HCT116 (cell line): ENCODE results near the gene TSHZ1. TPM values are rescaled to one million over a fixed set of nuclear protein-coding genes. Genes with fewer than 3 reads are reported as not detected.

Source experiments
- ATAC-seq: fragments of 200-7000 bp; cut with Tn5 transposase; 2 replicates; pipeline ENCODE4 v1.9.1; 2020; ENCODE audit warnings: mild to moderate bottlenecking, moderate library complexity
- BruUV-seq: library from RNA; stranded (reverse); fragments of 400-500 nt; replicated peaks from 2 replicates; lab custom pipeline; 2021; lab: Mats Ljungman, UMichigan
- CTCF ChIA-PET: fragments of 300-600 bp; sonication (Branson Sonifier 250); formaldehyde crosslinking; loops from one replicate; lab custom pipeline; 2021; ENCODE audit warnings: antibody characterized with exemption; lab: Charles Lee
- POLR2A ChIA-PET: fragments of 300-600, 350-600 bp; sonication (Branson Sonifier 250); formaldehyde crosslinking; loops from one replicate; lab custom pipeline; 2021; ENCODE audit warnings: antibody characterized with exemption; lab: Charles Lee
- RAD21 ChIA-PET, 2 experiments: fragments of 300-600 bp; sonication (Branson Sonifier 250); formaldehyde crosslinking; loops; one replicate each; lab custom pipeline; 2023; ENCODE audit warnings: low total read pairs in 2 of 2; ENCODE audit not compliant: uncharacterized antibody in 2 of 2, unreplicated experiment in 2 of 2, low non-redundant PET in 1 of 2; lab: Charles Lee
- DNase-seq: peaks from one replicate; pipeline ENCODE4 v3.0.0-alpha.2; 2010; ENCODE audit warnings: low read depth, low spot score
- H2AFZ ChIP-seq: fragments of 200-600 bp; shearing (Covaris generic), sonication (generic); 2 replicates; pipeline ENCODE4 v1.6.1; 2017; ENCODE audit warnings: low read depth, mixed run types, mixed read lengths, antibody characterized with exemption, low read length; ENCODE audit not compliant: poor library complexity, severe bottlenecking
- H3K27ac ChIP-seq: 2 replicates; pipeline ENCODE4 v1.5.1; 2012; ENCODE audit warnings: low read depth, low read length
- H3K27me3 ChIP-seq: fragments of 200-600 bp; sonication (generic); 2 replicates; pipeline ENCODE4 v1.6.1; 2016; ENCODE audit warnings: mixed run types, low read length, mixed read lengths; ENCODE audit not compliant: insufficient read depth
- H3K36me3 ChIP-seq, 2 experiments: fragments of 200-500 bp in 1 of 2; fragments of 200-600 bp in 1 of 2; sonication (Bioruptor generic) in 1 of 2; sonication (generic) in 1 of 2; 2 replicates each; pipeline versions ENCODE4 v1.5.1 to v1.6.1; 2014 to 2016; ENCODE audit warnings: low read length in 2 of 2, inconsistent platforms in 1 of 2, mixed read lengths in 1 of 2, mixed run types in 1 of 2; ENCODE audit not compliant: insufficient read depth in 2 of 2, control insufficient read depth in 1 of 2
- H3K4me1 ChIP-seq, 2 experiments: fragments of 200-600 bp in 1 of 2; sonication (generic) in 1 of 2; 2 replicates each; pipeline versions ENCODE4 v1.5.1 to v1.6.1; 2012 to 2017; ENCODE audit warnings: low read length in 2 of 2, inconsistent platforms in 1 of 2, mild to moderate bottlenecking in 1 of 2, mixed read lengths in 1 of 2, mixed run types in 1 of 2, moderate library complexity in 1 of 2; ENCODE audit not compliant: insufficient read depth in 2 of 2, control insufficient read depth in 1 of 2
- H3K4me2 ChIP-seq: fragments of 200-600 bp; sonication (generic); 2 replicates; pipeline ENCODE4 v1.6.1; 2017; ENCODE audit warnings: mixed run types, low read length, mixed read lengths
- H3K4me3 ChIP-seq, 2 experiments: fragments of 200-600 bp in 1 of 2; sonication (generic) in 1 of 2; replicated peaks in 1 of 2; 2 replicates each; pipeline ENCODE4 v1.5.1; 2011 to 2016; ENCODE audit warnings: low read length in 2 of 2, control low read depth in 1 of 2, low read depth in 1 of 2, mild to moderate bottlenecking in 1 of 2, mixed read lengths in 1 of 2, mixed run types in 1 of 2
- H3K79me2 ChIP-seq: fragments of 200-600 bp; sonication (generic); 2 replicates; pipeline ENCODE4 v1.6.1; 2017; ENCODE audit warnings: mild to moderate bottlenecking, mixed run types, low read length, moderate library complexity, mixed read lengths; ENCODE audit not compliant: insufficient read depth
- H3K9ac ChIP-seq: fragments of 200-600 bp; sonication (generic); 2 replicates; pipeline ENCODE4 v1.6.1; 2016; ENCODE audit warnings: low read length, mixed read lengths
- H3K9me2 ChIP-seq: fragments of 200-600 bp; sonication (generic), shearing (Covaris generic); 2 replicates; pipeline ENCODE4 v1.6.1; 2017; ENCODE audit warnings: mixed run types, mild to moderate bottlenecking, moderate library complexity; ENCODE audit not compliant: insufficient read depth
- H3K9me3 ChIP-seq, 2 experiments: fragments of 200-500 bp in 1 of 2; fragments of 200-600 bp in 1 of 2; sonication (Bioruptor generic) in 1 of 2; sonication (generic) in 1 of 2; 2 replicates each; pipeline ENCODE4 v1.6.1; 2014 to 2017; ENCODE audit warnings: low read length in 2 of 2, mixed read lengths in 2 of 2, inconsistent platforms in 1 of 2, low read depth in 1 of 2, mild to moderate bottlenecking in 1 of 2, mixed run types in 1 of 2, moderate library complexity in 1 of 2; ENCODE audit not compliant: control insufficient read depth in 1 of 2, insufficient read depth in 1 of 2
- H4K20me1 ChIP-seq: fragments of 200-600 bp; sonication (generic), shearing (Covaris generic); 2 replicates; pipeline ENCODE4 v1.6.1; 2017; ENCODE audit warnings: mixed run types, mild to moderate bottlenecking, moderate library complexity; ENCODE audit not compliant: insufficient read depth
- CBX3 ChIP-seq: IDR thresholded peaks from 2 replicates; pipeline ENCODE4 v1.6.1; 2012; ENCODE audit warnings: low read depth
- EZH2 ChIP-seq: fragments of 200-600 bp; sonication (generic); IDR thresholded peaks from 2 replicates; pipeline ENCODE4 v1.6.1; 2017; ENCODE audit warnings: antibody characterized with exemption, mixed run types
- FOSL1 ChIP-seq: IDR thresholded peaks from 2 replicates; pipeline ENCODE4 v1.6.1; 2012; ENCODE audit warnings: low read depth
- JUND ChIP-seq: IDR thresholded peaks from 2 replicates; pipeline ENCODE4 v1.6.1; 2012
- RAD21 ChIP-seq: IDR thresholded peaks from 2 replicates; pipeline ENCODE4 v1.6.1; 2012; ENCODE audit warnings: low read depth, mild to moderate bottlenecking
- ZFX ChIP-seq: fragments of 450-650 bp; IDR thresholded peaks from 2 replicates; pipeline ENCODE4 v1.6.1; 2017
- intact Hi-C: fragments of 100-400 bp; cut with micrococcal nuclease; formaldehyde crosslinking; loops from 2 replicates; pipeline ENCODE4 v1.10.0; 2022
- total RNA-seq: library from RNA; stranded (reverse); gene quantifications from one replicate; pipeline ENCODE4 v1.2.1, GENCODE V29; 2021; ENCODE audit not compliant: unreplicated experiment
- TF ChIP-seq, protein P1 (sequence below), 3 experiments: fragments of 200-600 bp in 1 of 3; sonication (generic) in 1 of 3; IDR thresholded peaks in 2 of 3; conservative IDR thresholded peaks in 1 of 3; 2 replicates each; pipeline ENCODE4 v1.5.1; 2012 to 2017; ENCODE audit warnings: low read depth in 2 of 3, low read length in 2 of 3, antibody characterized with exemption in 1 of 3, borderline replicate concordance in 1 of 3, control low read depth in 1 of 3, mild to moderate bottlenecking in 1 of 3, mixed read lengths in 1 of 3, mixed run types in 1 of 3, moderate library complexity in 1 of 3; ENCODE audit not compliant: insufficient read depth in 1 of 3
- TF ChIP-seq, protein P2 (sequence below): IDR thresholded peaks from 2 replicates; pipeline ENCODE4 v1.6.1; 2012
- TF ChIP-seq, protein P3 (sequence below): IDR thresholded peaks from 2 replicates; pipeline ENCODE4 v1.6.1; 2012; ENCODE audit warnings: low read depth

TSHZ1 gene
- total RNA-seq, 1 experiment from 2014 or later = 5.7 TPM

GRCh38 chr18:75211002-75211621 is 515 bp downstream of the TSHZ1 start:
- Histone ChIP-seq H3K9me3 (no peaks in the 10 kb centered on the region), H3K9me2 (no peaks in the 10 kb centered on the region), H3K79me2 (peaks cover 23% of the 10 kb centered on the region), H3K27me3 (no peaks in the 10 kb centered on the region), H3K9ac (peak overlapping the region; percentile 89), H2AFZ (no peak overlapping the region), H3K4me1 (peaks cover 24 to 38% of the 10 kb centered on the region in 2 experiments), H3K4me3 (peak overlapping the region; percentile 75 to 93), H3K36me3 (no peaks in the 10 kb centered on the region), H3K27ac (peak overlapping the region; percentile 96), H4K20me1 (no peaks in the 10 kb centered on the region), H3K4me2 (peak overlapping the region; percentile 97)
- POLR2A ChIA-PET = no interaction called here
- TSS peak; percentile 49 for BruUV-seq
- TF ChIP-seq, protein P1, sequence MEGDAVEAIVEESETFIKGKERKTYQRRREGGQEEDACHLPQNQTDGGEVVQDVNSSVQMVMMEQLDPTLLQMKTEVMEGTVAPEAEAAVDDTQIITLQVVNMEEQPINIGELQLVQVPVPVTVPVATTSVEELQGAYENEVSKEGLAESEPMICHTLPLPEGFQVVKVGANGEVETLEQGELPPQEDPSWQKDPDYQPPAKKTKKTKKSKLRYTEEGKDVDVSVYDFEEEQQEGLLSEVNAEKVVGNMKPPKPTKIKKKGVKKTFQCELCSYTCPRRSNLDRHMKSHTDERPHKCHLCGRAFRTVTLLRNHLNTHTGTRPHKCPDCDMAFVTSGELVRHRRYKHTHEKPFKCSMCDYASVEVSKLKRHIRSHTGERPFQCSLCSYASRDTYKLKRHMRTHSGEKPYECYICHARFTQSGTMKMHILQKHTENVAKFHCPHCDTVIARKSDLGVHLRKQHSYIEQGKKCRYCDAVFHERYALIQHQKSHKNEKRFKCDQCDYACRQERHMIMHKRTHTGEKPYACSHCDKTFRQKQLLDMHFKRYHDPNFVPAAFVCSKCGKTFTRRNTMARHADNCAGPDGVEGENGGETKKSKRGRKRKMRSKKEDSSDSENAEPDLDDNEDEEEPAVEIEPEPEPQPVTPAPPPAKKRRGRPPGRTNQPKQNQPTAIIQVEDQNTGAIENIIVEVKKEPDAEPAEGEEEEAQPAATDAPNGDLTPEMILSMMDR (IDR thresholded peaks at IDR 0.05 in 2 of 3, conservative IDR thresholded peaks at IDR 0.05 in 1 of 3; ENCODE audit: borderline replicate concordance in 1 of 3, insufficient read depth in 1 of 3, low read depth in 2 of 3, low read length in 2 of 3) = no peak
- no peak for TF ChIP-seq EZH2
- TF ChIP-seq ZFX = no peak
- TF ChIP-seq RAD21 = no peak
- no peak for TF ChIP-seq JUND
- TF ChIP-seq, protein P2, sequence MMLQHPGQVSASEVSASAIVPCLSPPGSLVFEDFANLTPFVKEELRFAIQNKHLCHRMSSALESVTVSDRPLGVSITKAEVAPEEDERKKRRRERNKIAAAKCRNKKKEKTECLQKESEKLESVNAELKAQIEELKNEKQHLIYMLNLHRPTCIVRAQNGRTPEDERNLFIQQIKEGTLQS = no peak
- TF ChIP-seq, protein P3, sequence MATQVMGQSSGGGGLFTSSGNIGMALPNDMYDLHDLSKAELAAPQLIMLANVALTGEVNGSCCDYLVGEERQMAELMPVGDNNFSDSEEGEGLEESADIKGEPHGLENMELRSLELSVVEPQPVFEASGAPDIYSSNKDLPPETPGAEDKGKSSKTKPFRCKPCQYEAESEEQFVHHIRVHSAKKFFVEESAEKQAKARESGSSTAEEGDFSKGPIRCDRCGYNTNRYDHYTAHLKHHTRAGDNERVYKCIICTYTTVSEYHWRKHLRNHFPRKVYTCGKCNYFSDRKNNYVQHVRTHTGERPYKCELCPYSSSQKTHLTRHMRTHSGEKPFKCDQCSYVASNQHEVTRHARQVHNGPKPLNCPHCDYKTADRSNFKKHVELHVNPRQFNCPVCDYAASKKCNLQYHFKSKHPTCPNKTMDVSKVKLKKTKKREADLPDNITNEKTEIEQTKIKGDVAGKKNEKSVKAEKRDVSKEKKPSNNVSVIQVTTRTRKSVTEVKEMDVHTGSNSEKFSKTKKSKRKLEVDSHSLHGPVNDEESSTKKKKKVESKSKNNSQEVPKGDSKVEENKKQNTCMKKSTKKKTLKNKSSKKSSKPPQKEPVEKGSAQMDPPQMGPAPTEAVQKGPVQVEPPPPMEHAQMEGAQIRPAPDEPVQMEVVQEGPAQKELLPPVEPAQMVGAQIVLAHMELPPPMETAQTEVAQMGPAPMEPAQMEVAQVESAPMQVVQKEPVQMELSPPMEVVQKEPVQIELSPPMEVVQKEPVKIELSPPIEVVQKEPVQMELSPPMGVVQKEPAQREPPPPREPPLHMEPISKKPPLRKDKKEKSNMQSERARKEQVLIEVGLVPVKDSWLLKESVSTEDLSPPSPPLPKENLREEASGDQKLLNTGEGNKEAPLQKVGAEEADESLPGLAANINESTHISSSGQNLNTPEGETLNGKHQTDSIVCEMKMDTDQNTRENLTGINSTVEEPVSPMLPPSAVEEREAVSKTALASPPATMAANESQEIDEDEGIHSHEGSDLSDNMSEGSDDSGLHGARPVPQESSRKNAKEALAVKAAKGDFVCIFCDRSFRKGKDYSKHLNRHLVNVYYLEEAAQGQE = no peak
- no peak for TF ChIP-seq CBX3
- no peak for TF ChIP-seq FOSL1
- DNase-seq (no peak), ATAC-seq (no peak)
- CTCF ChIA-PET = interaction anchor here (1.0 to 1.8 kb wide), 2 partner anchors 15 to 268 kb away, joined by 3 to 4 read pairs; no protein-coding TSS in a partner anchor
- RAD21 ChIA-PET = interaction anchor here in 1 of 2 experiments (1.4 kb wide), 1 partner anchor 268 kb away, joined by 3 read pairs; no protein-coding TSS in a partner anchor
- intact Hi-C loops = loop anchor here (5.0 kb wide), 1 partner anchor 196 kb away; no protein-coding TSS in a partner anchor
